PFSK-1 (cell line): ENCODE data around the gene RDH5.

Experiments used
- FOXP2 ChIP-seq: optimal IDR thresholded peaks from 2 replicates; pipeline ENCODE3; 2011; ENCODE audit warnings: borderline replicate concordance, control low read depth, inconsistent platforms; ENCODE audit not compliant: insufficient read depth; ENCODE audit errors: extremely low read length, extremely low read depth
- REST ChIP-seq, 2 experiments: IDR thresholded peaks; 2 replicates each; pipeline versions ENCODE4 v1.6.1 to v1.8.0; 2011 to 2012; ENCODE audit warnings: low read depth in 2 of 2, low read length in 2 of 2, control low read depth in 1 of 2, inconsistent platforms in 1 of 2, mild to moderate bottlenecking in 1 of 2, moderate library complexity in 1 of 2; ENCODE audit not compliant: insufficient read depth in 1 of 2

GRCh38 chr12:55698241-55698955 lies 21.8 kb upstream of the RDH5 start:
- TF ChIP-seq REST (IDR thresholded peaks at IDR 0.05; ENCODE audit: insufficient read depth in 1 of 2, low read depth in 2 of 2, low read length in 2 of 2): no peak
- TF ChIP-seq FOXP2: no peak
